SU-DHL-6 (cell line): Measurements from ENCODE around the gene SH3TC2.

Source experiments
- H2AFZ ChIP-seq: fragments of 200-600 bp; sonication (generic); 2 replicates; pipeline ENCODE4 v1.6.1; 2014; ENCODE audit warnings: low read depth, mild to moderate bottlenecking, moderate library complexity, mixed read lengths, antibody characterized with exemption, low read length; ENCODE audit not compliant: severe bottlenecking
- H3F3A ChIP-seq: fragments of 200-600 bp; shearing (Covaris generic); 2 replicates; pipeline ENCODE4 v1.6.0; 2016; ENCODE audit warnings: antibody characterized with exemption, mild to moderate bottlenecking; ENCODE audit not compliant: insufficient read depth
- H3K27ac ChIP-seq: fragments of 200-600 bp; sonication (generic); 2 replicates; pipeline ENCODE4 v1.5.1; 2016; ENCODE audit warnings: low read depth, mild to moderate bottlenecking, low read length, moderate library complexity, mixed read lengths
- H3K27me3 ChIP-seq: fragments of 200-600 bp; sonication (generic), shearing (Covaris generic); 2 replicates; pipeline ENCODE4 v1.6.0; 2014; ENCODE audit warnings: mild to moderate bottlenecking, low read length
- H3K36me3 ChIP-seq: fragments of 200-600 bp; sonication (generic); 2 replicates; pipeline ENCODE4 v1.6.1; 2014; ENCODE audit warnings: mild to moderate bottlenecking, low read length, mixed read lengths
- H3K4me2 ChIP-seq: fragments of 300-600, 200-600 bp; shearing (Covaris generic), sonication (generic); 2 replicates; pipeline ENCODE4 v1.6.0; 2014; ENCODE audit warnings: low read length, low read depth, mild to moderate bottlenecking; ENCODE audit not compliant: poor library complexity, severe bottlenecking
- H3K4me3 ChIP-seq: fragments of 200-600 bp; sonication (generic); 2 replicates; pipeline ENCODE4 v1.5.1; 2014; ENCODE audit warnings: antibody characterized with exemption, low read length, mild to moderate bottlenecking, mixed read lengths; ENCODE audit not compliant: insufficient read depth, poor library complexity, severe bottlenecking
- H3K79me2 ChIP-seq: fragments of 200-600 bp; sonication (generic); 2 replicates; pipeline ENCODE4 v1.6.1; 2014; ENCODE audit warnings: mild to moderate bottlenecking, low read length, moderate library complexity; ENCODE audit not compliant: insufficient read depth
- H3K9ac ChIP-seq: fragments of 200-600 bp; sonication (generic); 2 replicates; pipeline ENCODE4 v1.7.0; 2014; ENCODE audit warnings: mild to moderate bottlenecking, low read length
- H3K9me2 ChIP-seq: fragments of 200-600 bp; sonication (generic); replicated peaks from 2 replicates; pipeline ENCODE4 v1.6.1; 2014; ENCODE audit warnings: low read length; ENCODE audit not compliant: insufficient read depth
- H3K9me3 ChIP-seq: fragments of 200-600 bp; sonication (generic); 2 replicates; pipeline ENCODE4 v1.6.1; 2014; ENCODE audit warnings: low read length, mixed read lengths; ENCODE audit not compliant: insufficient read depth
- H4K20me1 ChIP-seq: fragments of 200-600 bp; sonication (generic); 2 replicates; pipeline ENCODE4 v1.6.1; 2014; ENCODE audit warnings: low read depth, mild to moderate bottlenecking, antibody characterized with exemption, low read length, moderate library complexity, mixed read lengths
- CTCF ChIP-seq: fragments of 200-600 bp; sonication (generic); IDR thresholded peaks from one replicate; pipeline ENCODE4 v1.5.1; 2017; ENCODE audit warnings: antibody characterized with exemption, mild to moderate bottlenecking, low read length, moderate library complexity; ENCODE audit not compliant: insufficient read depth, poor library complexity, severe bottlenecking
- EZH2phosphoT487 ChIP-seq: fragments of 200-600 bp; sonication (generic), shearing (Covaris generic); conservative IDR thresholded peaks from 2 replicates; pipeline ENCODE4 v1.6.1; 2018; ENCODE audit warnings: mild to moderate bottlenecking, antibody characterized with exemption, low read length, moderate library complexity, mixed read lengths

SH3TC2 gene

GRCh38 chr5:148962761-148963324 lies 100.0 kb downstream of the SH3TC2 start:
- no peak for TF ChIP-seq CTCF
- TF ChIP-seq EZH2phosphoT487: no peak
- Histone ChIP-seq H3K9me3 (no peaks in the 10 kb centered on the region), H3K4me3 (no peak overlapping the region), H4K20me1 (no peaks in the 10 kb centered on the region), H2AFZ (no peak overlapping the region), H3K9ac (no peak overlapping the region), H3K27me3 (no peaks in the 10 kb centered on the region), H3K27ac (no peak overlapping the region), H3F3A (no peaks in the 10 kb centered on the region), H3K36me3 (no peaks in the 10 kb centered on the region), H3K79me2 (no peaks in the 10 kb centered on the region), H3K4me2 (no peak overlapping the region), H3K9me2 (no peaks in the 10 kb centered on the region)

GRCh38 chr5:148962200-148962550 lies 100.7 kb downstream of the SH3TC2 start:
- Histone ChIP-seq H3K4me2 (no peak overlapping the region), H2AFZ (no peak overlapping the region), H4K20me1 (no peaks in the 10 kb centered on the region)

GRCh38 chr5:148961261-148962199 lies 101.3 kb downstream of the SH3TC2 start:
- Histone ChIP-seq H3K4me3 (no peak overlapping the region), H3K9me2 (no peaks in the 10 kb centered on the region), H3K9ac (no peak overlapping the region), H3K9me3 (no peaks in the 10 kb centered on the region), H3K27me3 (no peaks in the 10 kb centered on the region), H3K79me2 (no peaks in the 10 kb centered on the region), H3K36me3 (no peaks in the 10 kb centered on the region), H4K20me1 (no peaks in the 10 kb centered on the region), H3K4me2 (no peak overlapping the region), H3F3A (no peaks in the 10 kb centered on the region), H3K27ac (no peak overlapping the region), H2AFZ (no peak overlapping the region)
- TF ChIP-seq CTCF: no peak
- no peak for TF ChIP-seq EZH2phosphoT487

More at GRCh38 chr5:148962200-148962550, 100.7 kb downstream of the SH3TC2 start:
- TF ChIP-seq CTCF (no peak), EZH2phosphoT487 (no peak)
- Histone ChIP-seq H3K27me3 (no peaks in the 10 kb centered on the region), H3K4me3 (no peak overlapping the region), H3K9ac (no peak overlapping the region), H3K36me3 (no peaks in the 10 kb centered on the region), H3K27ac (no peak overlapping the region), H3K79me2 (no peaks in the 10 kb centered on the region), H3F3A (no peaks in the 10 kb centered on the region), H3K9me3 (no peaks in the 10 kb centered on the region), H3K9me2 (no peaks in the 10 kb centered on the region)
